ENCODE measurements around the gene HMOX1. TPM values are rescaled to one million over a fixed set of nuclear protein-coding genes. Genes with fewer than 3 reads are reported as not detected.

The HMOX1 gene
- polyA plus RNA-seq, 1 donor (not counting 4 experiments of a cell fraction or from before 2014, with no cell fraction given): 1.5 TPM

GRCh38 chr22:35393116-35394010 is 12.5 kb downstream of the HMOX1 start:
- DNase-seq (ENCODE audit: low read depth, low spot score) (no peak), FAIRE-seq (no peak)
- H3K27ac ChIP-seq (ENCODE audit: control insufficient read depth, insufficient read depth, low read length): no peak overlapping the region
- H2AFZ ChIP-seq (ENCODE audit: control insufficient read depth, low read length): no peak overlapping the region
- no peaks in the 10 kb centered on the region for H4K20me1 ChIP-seq (ENCODE audit: control insufficient read depth, extremely low read depth, insufficient read depth, low read length)
- no peaks in the 10 kb centered on the region for H3K9me3 ChIP-seq (ENCODE audit: control insufficient read depth, low read depth, low read length)
- TF ChIP-seq EZH2 (IDR thresholded peaks at IDR 0.05; ENCODE audit: low read length) (no peak), CTCF (optimal IDR thresholded peaks at IDR 0.05 in 1 of 3, IDR thresholded peaks at IDR 0.05 in 1 of 3, conservative IDR thresholded peaks at IDR 0.05 in 1 of 3; ENCODE audit: extremely low read depth in 1 of 3, insufficient read depth in 2 of 3, low read length in 3 of 3) (no peak)
- no peaks in the 10 kb centered on the region for H3K4me1 ChIP-seq (ENCODE audit: control insufficient read depth, extremely low read depth, insufficient read depth, low read length)
- no peak overlapping the region for H3K4me2 ChIP-seq (ENCODE audit: control insufficient read depth, extremely low read depth, insufficient read depth, low read depth, low read length)
- no peaks in the 10 kb centered on the region for H3K79me2 ChIP-seq (ENCODE audit: control insufficient read depth, insufficient read depth, low read length)
- no peak overlapping the region for H3K9ac ChIP-seq (ENCODE audit: control insufficient read depth, extremely low read depth, insufficient read depth, low read length)
- H3K27me3 ChIP-seq (ENCODE audit: control insufficient read depth, extremely low read depth, insufficient read depth, low read length): no peaks in the 10 kb centered on the region
- peaks cover 0 to 12% of the 10 kb centered on the region in 2 experiments for H3K36me3 ChIP-seq (ENCODE audit: control insufficient read depth in 2 of 2, extremely low read depth in 1 of 2, insufficient read depth in 2 of 2, low read length in 2 of 2)
- no peak overlapping the region for H3K4me3 ChIP-seq (ENCODE audit: control insufficient read depth in 2 of 3, extremely low read depth in 1 of 3, insufficient read depth in 2 of 3, low read depth in 1 of 3, low read length in 3 of 3)
- H3K9me1 ChIP-seq (ENCODE audit: control insufficient read depth, extremely low read depth, insufficient read depth, low read length): no peaks in the 10 kb centered on the region
- dilution Hi-C loops (cut with MboI; ENCODE audit: extremely low pct_ligation_motif_present, low sequenced_read_pairs): no loop called here

GRCh38 chr22:35394011-35394312 is 13.1 kb downstream of the HMOX1 start:
- no peak overlapping the region for H3K4me2 ChIP-seq (ENCODE audit: control insufficient read depth, extremely low read depth, insufficient read depth, low read depth, low read length)
- no peak for FAIRE-seq
- H3K79me2 ChIP-seq (ENCODE audit: control insufficient read depth, insufficient read depth, low read length): no peaks in the 10 kb centered on the region
- DNase-seq (ENCODE audit: low read depth, low spot score): no peak
- TF ChIP-seq CTCF (optimal IDR thresholded peaks at IDR 0.05 in 1 of 3, IDR thresholded peaks at IDR 0.05 in 1 of 3, conservative IDR thresholded peaks at IDR 0.05 in 1 of 3; ENCODE audit: extremely low read depth in 1 of 3, insufficient read depth in 2 of 3, low read length in 3 of 3) (no peak), EZH2 (IDR thresholded peaks at IDR 0.05; ENCODE audit: low read length) (no peak)
- H3K9ac ChIP-seq (ENCODE audit: control insufficient read depth, extremely low read depth, insufficient read depth, low read length): no peak overlapping the region
- H3K4me1 ChIP-seq (ENCODE audit: control insufficient read depth, extremely low read depth, insufficient read depth, low read length): no peaks in the 10 kb centered on the region
- no peaks in the 10 kb centered on the region for H3K9me3 ChIP-seq (ENCODE audit: control insufficient read depth, low read depth, low read length)
- no peak overlapping the region for H2AFZ ChIP-seq (ENCODE audit: control insufficient read depth, low read length)
- H3K27me3 ChIP-seq (ENCODE audit: control insufficient read depth, extremely low read depth, insufficient read depth, low read length): no peaks in the 10 kb centered on the region
- dilution Hi-C loops (cut with MboI; ENCODE audit: extremely low pct_ligation_motif_present, low sequenced_read_pairs): no loop called here
- no peaks in the 10 kb centered on the region for H4K20me1 ChIP-seq (ENCODE audit: control insufficient read depth, extremely low read depth, insufficient read depth, low read length)
- peaks cover 0 to 12% of the 10 kb centered on the region in 2 experiments for H3K36me3 ChIP-seq (ENCODE audit: control insufficient read depth in 2 of 2, extremely low read depth in 1 of 2, insufficient read depth in 2 of 2, low read length in 2 of 2)
- no peak overlapping the region for H3K27ac ChIP-seq (ENCODE audit: control insufficient read depth, insufficient read depth, low read length)
- H3K4me3 ChIP-seq (ENCODE audit: control insufficient read depth in 2 of 3, extremely low read depth in 1 of 3, insufficient read depth in 2 of 3, low read depth in 1 of 3, low read length in 3 of 3): no peak overlapping the region
- H3K9me1 ChIP-seq (ENCODE audit: control insufficient read depth, extremely low read depth, insufficient read depth, low read length): no peaks in the 10 kb centered on the region
